ENCODE data around the gene ERC2.

ERC2 gene

DNA sequence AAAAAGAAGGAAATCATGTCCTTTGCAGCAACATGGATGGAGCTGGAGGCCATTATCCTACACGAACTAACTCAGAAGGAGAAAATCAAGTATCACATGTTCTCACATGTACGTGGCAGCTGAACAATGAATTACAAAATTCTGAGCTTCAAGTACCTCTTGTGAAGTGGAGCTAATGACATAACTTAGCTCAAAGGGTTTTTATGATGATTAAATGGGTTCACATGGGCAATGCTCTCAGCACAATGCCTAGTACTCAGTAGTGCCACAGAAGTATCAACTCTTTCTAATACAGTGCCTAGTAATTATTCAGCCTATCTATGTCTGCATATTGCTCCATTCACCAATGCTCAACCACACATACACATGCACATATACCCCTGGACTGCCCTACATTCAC lies 573.7 kb downstream of the ERC2 start:
- TF ChIP-seq, protein P1, sequence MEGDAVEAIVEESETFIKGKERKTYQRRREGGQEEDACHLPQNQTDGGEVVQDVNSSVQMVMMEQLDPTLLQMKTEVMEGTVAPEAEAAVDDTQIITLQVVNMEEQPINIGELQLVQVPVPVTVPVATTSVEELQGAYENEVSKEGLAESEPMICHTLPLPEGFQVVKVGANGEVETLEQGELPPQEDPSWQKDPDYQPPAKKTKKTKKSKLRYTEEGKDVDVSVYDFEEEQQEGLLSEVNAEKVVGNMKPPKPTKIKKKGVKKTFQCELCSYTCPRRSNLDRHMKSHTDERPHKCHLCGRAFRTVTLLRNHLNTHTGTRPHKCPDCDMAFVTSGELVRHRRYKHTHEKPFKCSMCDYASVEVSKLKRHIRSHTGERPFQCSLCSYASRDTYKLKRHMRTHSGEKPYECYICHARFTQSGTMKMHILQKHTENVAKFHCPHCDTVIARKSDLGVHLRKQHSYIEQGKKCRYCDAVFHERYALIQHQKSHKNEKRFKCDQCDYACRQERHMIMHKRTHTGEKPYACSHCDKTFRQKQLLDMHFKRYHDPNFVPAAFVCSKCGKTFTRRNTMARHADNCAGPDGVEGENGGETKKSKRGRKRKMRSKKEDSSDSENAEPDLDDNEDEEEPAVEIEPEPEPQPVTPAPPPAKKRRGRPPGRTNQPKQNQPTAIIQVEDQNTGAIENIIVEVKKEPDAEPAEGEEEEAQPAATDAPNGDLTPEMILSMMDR (IDR thresholded peaks at IDR 0.05) = no peak
- no peak for TF ChIP-seq ZFX (IDR thresholded peaks at IDR 0.05; ENCODE audit: borderline replicate concordance)
- no peak overlapping the region for H3K27ac ChIP-seq

DNA sequence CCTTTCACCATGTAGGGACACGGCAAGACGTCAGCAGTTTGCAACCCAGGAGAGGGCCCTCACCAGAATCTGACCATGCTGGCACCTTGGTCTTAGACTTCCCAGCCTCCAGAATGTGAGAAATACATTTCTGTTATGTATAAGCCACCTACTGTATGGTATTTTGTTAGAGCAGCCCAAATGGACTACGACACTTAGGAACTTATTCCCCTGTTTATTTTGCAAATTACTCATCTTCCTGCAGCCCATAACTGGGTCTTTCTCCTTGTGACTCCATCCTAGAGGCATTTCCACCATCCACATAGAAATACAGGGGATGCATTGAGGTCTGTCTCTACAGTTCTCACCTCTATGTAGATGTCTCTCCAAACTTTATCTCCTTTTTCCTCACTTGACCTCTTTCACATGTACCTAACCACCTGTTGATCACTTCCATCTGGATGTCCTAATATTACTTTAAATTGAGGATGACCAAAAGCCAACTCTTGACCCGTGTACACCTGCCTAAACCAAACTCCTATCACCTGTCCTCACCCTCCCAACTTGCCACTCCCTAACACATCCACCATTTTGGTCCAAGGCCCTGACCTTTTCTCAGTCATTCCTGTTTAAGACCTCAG lies 575.1 kb downstream of the ERC2 start:
- no peak for TF ChIP-seq ZFX (IDR thresholded peaks at IDR 0.05; ENCODE audit: borderline replicate concordance)
- TF ChIP-seq, protein P1 (IDR thresholded peaks at IDR 0.05) = no peak
- no peak overlapping the region for H3K27ac ChIP-seq

DNA sequence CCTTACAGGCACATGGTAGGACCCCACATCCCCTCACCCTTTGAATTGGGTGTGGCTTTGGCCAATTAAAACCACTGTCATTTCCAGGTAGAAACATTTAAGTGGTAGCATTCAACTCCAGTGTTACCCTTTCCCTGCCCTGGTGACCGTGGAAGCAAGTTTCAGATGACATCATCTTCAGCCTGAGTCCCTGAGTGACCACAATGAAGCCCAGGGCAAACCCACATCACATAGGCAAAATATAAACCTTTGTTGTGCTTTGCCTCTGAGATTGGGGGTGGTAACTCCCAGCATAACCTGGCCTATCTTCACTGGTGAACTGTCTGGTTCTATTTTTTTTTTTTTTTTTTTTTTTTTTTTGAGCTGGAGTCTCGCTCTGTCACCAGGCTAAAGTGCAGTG lies 577.2 kb downstream of the ERC2 start:
- no peak overlapping the region for H3K27ac ChIP-seq
- TF ChIP-seq, protein P1 (IDR thresholded peaks at IDR 0.05) = no peak
- no peak for TF ChIP-seq ZFX (IDR thresholded peaks at IDR 0.05; ENCODE audit: borderline replicate concordance)

- no peak overlapping the region for H3K27ac ChIP-seq
- no peak for TF ChIP-seq ZFX (IDR thresholded peaks at IDR 0.05; ENCODE audit: borderline replicate concordance)
- TF ChIP-seq, protein P1 (IDR thresholded peaks at IDR 0.05) = no peak
Observed at GRCh38 chr3:55888282-55888885, 579.9 kb downstream of the ERC2 start.

DNA sequence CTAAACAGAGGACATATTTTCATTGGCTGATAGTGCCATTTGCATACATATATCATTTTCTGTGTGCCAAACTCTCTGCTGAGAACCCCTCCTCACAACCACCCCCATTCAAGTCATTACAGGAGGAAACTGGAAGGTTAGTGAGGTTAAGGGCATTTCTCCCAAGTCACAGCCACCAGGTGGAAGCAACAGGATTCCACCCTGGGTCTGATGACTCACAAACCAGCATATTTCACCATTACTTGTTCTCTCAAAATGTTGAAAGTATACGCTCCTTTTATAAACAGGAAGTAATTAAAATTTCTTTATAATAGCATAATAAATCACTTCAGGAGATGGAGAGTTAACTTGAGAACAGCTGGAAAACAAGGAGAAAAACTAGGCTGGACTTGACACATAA lies 582.5 kb downstream of the ERC2 start:
- no peak overlapping the region for H3K27ac ChIP-seq
- TF ChIP-seq, protein P1 (IDR thresholded peaks at IDR 0.05) = no peak
- no peak for TF ChIP-seq ZFX (IDR thresholded peaks at IDR 0.05; ENCODE audit: borderline replicate concordance)

- TF ChIP-seq, protein P1 (IDR thresholded peaks at IDR 0.05) = no peak
- TF ChIP-seq ZFX (IDR thresholded peaks at IDR 0.05; ENCODE audit: borderline replicate concordance) = no peak
- no peak overlapping the region for H3K27ac ChIP-seq
Observed at GRCh38 chr3:55884491-55885285, 583.6 kb downstream of the ERC2 start.

GRCh38 chr3:55884066-55884465 lies 584.2 kb downstream of the ERC2 start:
- H3K27ac ChIP-seq = no peak overlapping the region

More at GRCh38 chr3:55884066-55884465, 584.2 kb downstream of the ERC2 start:
- TF ChIP-seq, protein P1 (IDR thresholded peaks at IDR 0.05) = no peak
- TF ChIP-seq ZFX (IDR thresholded peaks at IDR 0.05; ENCODE audit: borderline replicate concordance) = no peak

Data from 22Rv1 (cell line).